ENCODE data around the gene ST3GAL2.

The ST3GAL2 gene, protein sequence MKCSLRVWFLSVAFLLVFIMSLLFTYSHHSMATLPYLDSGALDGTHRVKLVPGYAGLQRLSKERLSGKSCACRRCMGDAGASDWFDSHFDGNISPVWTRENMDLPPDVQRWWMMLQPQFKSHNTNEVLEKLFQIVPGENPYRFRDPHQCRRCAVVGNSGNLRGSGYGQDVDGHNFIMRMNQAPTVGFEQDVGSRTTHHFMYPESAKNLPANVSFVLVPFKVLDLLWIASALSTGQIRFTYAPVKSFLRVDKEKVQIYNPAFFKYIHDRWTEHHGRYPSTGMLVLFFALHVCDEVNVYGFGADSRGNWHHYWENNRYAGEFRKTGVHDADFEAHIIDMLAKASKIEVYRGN

DNA sequence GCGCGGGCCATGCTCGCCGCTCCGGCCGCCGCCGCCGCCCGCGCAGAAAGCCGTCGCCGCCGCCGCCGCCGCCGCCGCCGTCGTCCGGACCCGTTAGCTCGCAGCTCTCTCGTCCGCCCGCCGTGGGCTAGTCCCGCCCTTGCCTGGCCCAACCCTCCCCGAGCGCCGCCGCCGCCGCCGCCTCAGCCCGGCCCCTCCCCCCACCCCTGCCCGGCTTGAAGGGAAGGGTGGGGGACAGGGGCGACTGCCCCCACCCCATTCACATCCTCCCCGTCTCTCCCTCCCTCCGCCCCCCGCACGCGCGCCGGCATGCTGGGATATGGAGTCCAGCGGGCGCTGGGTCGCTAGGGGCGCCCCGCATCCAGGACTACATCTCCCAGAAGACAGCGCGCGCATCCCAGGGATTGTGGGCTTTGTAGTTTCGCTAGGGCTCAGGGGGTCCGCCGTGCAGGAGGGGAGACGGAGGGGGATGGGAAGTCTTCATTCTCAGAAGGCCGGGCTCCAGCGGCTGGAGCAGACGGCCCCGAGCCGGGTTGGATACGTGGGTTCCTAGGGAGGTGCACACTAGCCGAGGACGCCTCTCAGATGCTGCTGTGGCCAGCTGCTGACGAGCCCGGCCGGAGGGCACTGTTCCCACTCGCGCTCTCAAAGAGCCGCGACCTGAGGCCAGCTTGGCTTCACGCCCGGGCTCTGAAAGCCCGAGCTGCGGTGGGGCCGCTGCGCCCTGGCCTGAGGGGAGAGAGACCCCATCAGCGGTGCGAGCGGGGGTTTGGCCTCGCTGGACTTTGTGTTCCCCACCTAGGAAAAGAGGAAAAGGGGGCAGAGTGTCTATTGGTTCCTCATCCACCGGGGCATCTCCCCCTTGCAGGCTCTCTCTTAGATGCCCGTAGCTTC, at the start of gene ST3GAL2:
TSS of gene ST3GAL2 (minus strand) at position 132 of the 894 bp plus-strand sequence. CDS start 40,570 bp downstream, outside the sequence.
- DNase-seq: peak; percentile 75

DNA sequence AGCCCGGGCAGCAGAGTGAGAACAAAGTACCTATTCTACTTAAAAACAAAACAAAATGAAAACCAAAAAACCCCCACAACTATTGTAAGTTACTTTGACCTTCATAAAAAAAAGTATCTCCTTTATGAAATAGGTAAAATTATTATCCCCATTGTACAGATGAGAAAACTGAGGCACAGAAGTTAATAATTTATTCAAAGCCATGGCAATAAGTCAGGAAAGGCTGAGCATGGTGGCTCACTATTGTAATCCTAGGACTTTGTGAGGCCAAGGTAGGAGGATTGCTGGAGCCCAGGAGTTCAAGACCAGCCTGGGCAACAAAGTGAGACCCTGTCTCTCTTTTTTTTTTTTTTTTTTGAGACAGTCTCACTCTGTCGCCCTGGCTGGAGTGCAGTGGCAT, 46.0 kb upstream of the ST3GAL2 start:
- DNase-seq: no peak

DNA sequence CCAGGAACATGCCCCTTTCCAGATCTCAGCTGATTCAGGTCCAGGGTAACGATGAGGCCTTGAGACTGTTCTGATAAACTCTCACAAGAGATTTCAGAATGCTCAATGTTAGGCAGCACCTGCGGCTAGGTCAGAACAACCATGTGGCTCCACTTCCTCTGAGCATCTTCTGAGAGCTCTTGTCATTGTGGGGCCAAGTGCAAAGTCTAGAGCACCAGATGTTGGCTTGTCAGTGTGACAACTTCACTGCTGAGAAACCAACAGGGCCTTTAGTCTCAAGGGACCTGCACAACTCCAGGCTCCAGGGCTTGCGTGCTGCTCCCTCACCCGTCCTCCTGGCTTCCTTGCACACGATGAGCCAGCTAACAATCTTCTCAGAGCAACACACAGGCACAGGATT, 44.5 kb upstream of the ST3GAL2 start:
- DNase-seq: no peak

DNA sequence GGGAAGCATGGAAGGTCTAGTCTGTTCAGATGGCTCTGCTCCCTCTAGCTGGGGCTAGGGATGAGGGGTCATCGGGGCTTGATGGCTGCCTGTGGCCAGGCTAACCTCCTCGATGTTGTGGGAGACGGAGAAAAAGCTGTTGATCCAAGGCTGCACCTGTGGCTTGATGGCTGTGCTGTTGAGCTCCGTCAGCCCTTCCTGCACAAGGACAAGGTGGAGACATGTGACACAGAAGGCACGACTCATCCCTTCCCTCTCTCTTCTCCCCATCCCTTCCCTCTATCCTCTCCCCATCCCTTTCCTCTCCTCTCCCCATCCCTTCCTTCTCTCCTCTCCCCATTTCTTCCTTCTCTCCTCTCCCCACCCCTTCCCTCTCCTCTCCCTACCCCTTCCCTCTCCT, 43.7 kb upstream of the ST3GAL2 start:
- no peak for DNase-seq

DNA sequence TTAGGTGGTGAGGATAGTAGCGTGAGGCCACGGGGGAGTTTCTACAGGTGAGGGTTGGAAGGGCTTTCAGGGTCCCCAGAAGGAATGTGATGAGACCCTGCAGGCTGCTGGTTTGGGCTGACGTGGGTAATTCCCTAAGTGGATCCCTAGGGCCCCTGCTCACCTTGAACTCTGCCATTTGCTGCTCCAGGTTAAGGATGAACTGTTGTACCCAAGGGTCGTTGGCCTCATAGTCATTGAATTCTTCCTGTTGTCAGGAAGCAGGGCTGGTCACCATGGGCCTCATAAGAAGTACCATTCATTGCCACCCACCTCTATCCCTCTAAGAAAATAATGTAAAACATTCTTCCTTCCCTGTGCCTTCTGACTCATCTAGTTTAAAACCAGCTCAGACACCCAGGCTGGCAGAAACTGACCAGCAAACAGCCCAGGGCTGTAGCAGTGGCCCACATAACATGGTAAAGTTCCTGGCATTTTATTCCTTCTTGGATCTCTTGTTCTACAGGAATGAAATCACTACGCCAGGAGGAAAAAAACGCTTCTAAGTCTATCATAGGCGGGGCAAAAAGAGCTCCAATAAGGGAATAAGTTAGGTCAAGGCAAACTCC, 43.1 kb upstream of the ST3GAL2 start:
- DNase-seq: no peak

DNA sequence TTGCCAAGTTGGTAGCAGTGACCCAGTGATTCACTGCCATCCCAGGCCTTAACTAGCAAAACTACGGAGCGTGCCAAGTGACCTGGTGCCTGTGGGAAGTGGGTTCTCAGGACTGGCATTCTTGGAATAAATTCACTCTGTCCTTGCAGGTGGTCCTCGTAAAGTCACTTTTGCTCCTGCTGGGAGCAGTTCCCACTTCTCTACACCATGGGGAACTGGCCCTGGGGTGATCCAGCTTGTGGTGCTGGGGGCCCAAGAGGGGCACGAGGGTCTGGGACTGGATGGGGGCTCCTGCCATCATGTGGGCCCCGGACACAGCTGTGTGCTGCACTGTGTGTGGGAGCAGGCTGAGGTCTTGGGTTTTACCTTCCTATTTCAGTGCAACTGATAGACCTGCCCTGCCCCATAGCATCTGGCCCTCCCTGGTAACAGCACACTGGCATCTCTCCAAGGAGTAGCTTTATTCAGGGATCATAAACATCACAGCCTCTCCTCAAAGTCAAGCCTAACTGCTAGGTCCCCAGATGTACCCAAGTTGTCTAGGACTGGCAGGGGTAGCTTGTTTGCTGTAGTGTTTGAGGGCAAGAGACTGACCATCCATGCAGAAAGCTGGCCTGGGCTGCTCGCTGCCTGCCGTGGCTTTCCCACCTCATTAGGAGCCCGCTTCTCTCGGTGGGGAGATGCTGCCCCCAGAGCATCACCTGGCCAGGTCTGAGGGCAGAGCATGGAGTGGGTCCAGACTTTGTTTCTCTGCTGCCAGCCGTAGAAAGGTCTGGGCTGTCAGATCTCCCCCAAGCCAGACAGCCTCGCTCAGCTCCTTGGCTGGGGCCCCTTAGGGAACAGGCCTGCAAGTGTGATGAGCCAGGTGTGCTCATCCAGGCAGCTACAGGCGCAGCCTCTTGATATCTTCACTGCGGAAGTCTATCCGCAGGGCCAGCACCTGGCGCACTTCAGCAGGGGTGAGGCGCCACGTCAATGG, 41.5 kb upstream of the ST3GAL2 start:
- no peak for DNase-seq

DNA sequence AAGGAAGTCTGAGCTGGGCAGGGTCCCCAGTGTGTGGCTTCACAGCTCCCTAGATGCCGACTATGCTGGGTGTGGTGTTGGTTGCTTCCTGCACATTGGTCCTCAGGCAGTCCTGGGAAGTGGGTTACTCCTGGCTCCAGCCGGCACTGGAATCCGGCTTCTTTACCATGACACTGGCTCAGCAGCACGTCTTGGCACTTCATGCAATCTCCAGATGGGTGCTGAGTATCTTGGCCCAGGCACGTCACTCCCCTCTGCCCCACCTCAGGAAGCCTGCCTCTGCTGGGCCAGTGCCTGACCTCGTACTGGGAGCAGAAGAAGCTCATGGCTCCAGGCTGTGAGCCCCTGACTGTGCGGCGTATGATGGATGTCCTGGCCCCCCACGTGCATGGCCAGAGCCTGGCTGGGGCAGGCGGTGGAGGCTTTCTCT, 40.0 kb upstream of the ST3GAL2 start:
- DNase-seq: no peak

DNA sequence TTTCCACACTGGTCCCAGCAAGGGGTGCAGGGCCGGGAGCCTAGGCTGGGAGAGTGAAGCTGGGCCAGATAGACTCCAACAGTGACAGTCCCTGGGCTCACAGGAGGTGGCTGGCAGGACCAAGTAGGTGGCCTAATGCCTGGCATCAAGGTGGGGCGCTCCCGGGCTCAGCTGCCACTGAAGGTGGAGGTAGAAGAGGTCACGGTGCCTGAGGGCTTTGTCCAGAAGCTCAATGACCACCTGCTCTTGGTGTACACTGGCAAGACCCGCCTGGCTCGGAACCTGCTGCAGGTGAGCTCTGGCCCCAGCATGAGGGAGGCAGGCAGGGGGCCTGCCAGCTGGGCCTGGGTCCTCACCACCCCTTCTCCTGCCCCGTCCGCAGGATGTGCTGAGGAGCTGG, 39.3 kb upstream of the ST3GAL2 start:
- no peak for DNase-seq

DNA sequence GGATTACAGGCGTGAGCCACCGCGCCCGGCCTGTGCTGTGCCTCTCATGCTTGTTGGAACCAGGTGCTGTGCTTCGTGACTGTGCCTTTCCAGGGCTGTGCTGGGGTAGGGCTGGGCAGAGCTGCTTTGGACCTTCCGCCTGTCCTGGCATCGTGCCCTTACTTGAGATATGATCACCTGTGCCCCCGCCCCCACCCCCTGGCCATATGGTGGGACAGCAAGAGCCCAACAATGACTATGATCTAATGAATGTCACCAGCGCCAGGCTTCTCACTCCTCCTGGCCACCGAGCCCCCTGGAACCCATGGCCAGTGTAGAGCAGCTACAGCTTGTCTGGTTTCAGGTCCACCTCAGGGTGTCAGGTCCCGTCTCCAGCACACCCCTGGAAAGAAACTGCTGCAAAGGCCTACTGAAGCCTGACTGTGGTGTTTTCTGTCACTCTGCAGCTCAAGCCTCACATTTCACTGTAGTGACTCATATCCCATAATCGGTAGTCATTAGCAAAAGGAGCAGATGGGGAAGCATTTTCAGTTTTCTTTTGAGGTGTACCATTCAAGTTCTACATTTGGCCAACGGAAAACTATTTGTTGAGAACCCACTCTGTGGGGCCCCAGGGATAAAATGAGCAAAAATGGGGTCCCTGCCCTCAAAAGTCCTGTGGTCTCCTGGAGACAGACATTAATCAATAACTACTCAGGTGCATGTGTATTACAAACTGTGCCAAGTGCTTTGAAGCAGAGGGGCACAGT, 37.5 kb upstream of the ST3GAL2 start:
- DNase-seq: no peak

DNA sequence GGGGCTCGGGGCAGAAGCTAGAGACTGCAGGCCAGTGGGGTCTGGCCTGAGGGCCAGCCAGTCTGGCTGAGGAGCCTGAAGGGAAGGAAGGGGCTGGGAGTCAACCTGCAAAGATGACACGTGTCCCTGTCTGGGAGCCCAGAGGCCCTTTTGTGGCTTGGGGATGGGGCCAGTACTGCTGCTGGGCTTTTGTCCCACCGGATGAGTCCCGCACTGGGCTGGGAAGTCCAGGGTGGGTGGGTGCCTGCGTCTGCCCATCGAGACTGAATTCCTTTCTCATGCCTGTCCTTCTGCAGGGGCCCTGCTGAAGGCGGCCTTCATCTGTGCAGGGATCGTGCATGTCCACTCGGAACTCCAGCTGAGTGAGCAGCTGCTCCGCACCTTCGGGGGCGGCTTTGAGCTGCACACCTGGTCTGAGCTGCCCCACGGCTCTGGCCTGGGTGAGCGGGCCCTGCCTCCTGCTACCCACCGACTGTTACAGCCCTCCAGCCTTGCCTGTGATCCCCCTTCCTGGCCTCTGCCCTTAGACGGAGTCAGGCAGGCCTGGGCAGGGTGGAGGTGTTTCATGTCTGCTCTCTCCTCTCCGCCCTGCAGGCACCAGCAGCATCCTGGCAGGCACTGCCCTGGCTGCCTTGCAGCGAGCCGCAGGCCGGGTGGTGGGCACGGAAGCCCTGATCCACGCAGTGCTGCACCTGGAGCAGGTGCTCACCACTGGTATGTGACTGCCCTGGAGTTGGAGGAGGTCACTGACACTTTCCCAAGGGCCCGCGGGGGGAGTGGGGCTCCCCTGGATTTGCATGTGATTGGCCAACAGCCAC, 36.4 kb upstream of the ST3GAL2 start:
- no peak for DNase-seq

DNA sequence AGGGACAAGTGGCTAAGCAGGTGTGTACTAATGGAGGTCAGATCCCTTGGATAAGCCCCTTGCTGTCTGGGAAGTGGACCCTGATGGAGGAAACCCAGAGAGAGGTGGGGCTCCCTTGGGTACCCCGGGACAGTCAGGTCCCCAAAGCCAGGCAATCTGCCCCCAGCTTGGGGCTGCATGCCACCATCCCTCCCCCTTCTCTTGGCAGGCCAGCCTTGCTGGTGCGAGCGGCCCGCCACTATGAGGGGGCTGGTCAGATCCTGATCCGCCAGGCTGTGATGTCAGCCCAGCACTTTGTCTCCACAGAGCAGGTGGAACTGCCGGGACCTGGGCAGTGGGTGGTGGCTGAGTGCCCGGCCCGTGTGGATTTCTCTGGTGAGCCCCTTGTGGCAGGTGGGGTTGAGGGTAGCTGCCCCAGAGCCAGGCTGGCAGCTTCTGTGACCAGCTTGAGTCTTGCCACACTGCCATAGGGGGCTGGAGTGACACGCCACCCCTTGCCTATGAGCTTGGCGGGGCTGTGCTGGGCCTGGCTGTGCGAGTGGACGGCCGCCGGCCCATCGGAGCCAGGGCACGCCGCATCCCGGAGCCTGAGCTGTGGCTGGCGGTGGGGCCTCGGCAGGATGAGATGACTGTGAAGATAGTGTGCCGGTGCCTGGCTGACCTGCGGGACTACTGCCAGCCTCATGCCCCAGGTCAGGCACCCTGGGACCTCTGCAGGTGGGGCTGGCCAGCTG, 35.6 kb upstream of the ST3GAL2 start:
- no peak for DNase-seq

DNA sequence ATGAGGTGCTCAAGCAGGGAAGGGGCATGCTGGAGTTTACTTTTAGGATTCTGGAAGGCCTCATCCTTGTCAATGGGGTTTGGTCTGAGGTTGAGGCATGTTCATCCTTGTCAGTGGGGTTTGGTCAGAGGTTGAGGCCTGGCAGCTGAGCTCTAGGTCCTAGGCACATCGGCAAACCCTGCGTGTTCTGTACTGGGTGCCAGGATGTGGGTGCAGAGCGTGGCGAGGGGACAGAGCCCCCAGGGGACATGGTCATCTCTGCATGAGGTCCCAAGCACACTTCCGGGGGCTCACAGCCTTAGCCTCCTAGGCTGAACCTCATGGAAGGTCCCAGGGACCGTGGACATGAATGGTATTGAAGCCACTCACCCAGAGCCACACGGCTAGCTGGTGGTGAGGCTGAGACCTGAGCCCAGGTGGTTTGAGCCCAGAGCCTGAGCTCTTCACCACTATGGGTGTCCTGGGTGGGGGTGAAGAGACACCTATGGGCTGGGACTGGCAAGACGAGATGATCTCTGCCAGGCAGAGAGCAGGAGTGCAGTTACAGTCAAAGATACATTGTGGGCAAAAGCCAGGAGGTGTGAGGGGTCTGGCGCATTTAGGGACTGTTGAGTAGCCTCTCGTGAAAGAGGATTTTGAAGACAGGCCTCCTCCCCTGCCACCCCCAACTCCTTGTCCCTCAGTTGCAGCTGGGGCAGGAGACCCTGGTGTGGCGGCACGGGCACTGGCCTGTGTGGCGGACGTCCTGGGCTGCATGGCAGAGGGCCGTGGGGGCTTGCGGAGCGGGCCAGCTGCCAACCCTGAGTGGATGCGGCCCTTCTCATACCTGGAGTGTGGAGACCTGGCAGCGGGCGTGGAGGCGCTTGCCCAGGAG, 34.8 kb upstream of the ST3GAL2 start:
- DNase-seq: no peak

DNA sequence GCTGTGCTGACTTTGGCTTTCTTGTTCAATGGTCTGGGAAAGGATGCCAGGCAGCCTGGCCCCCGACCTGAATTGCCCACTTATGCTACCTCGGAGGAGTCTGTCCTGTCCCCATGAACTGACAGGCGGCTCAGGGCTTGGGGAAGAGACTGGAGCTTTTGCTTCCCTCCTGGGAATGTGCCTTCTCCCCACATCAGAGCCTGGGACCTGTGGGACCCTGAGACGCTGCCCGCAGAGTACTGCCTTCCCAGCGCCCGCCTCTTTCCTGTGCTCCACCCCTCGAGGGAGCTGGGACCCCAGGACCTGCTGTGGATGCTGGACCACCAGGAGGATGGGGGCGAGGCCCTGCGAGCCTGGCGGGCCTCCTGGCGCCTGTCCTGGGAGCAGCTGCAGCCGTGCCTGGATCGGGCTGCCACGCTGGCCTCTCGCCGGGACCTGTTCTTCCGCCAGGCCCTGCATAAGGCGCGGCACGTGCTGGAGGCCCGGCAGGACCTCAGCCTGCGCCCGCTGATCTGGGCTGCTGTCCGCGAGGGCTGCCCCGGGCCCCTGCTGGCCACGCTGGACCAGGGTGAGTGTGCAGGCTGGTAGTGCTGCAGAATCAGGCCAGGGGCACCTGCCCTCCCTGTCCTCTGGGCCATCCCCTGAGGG, 34.0 kb upstream of the ST3GAL2 start:
- no peak for DNase-seq

DNA sequence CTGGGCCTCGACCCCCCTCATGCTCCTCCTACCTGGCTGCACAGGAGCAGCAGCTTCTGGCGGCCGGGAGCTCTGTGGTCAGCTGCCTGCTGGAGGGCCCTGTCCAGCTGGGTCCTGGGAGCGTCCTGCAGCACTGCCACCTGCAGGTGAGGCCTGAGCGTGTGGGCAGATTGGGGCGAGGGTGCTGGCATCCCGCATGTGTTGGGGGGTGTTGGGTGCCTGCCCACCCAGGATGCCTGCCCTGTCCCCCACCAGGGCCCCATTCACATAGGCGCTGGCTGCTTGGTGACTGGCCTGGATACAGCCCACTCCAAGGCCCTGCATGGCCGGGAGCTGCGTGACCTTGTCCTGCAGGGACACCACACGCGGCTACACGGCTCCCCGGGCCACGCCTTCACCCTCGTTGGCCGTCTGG, 32.0 kb upstream of the ST3GAL2 start:
- DNase-seq: no peak

DNA sequence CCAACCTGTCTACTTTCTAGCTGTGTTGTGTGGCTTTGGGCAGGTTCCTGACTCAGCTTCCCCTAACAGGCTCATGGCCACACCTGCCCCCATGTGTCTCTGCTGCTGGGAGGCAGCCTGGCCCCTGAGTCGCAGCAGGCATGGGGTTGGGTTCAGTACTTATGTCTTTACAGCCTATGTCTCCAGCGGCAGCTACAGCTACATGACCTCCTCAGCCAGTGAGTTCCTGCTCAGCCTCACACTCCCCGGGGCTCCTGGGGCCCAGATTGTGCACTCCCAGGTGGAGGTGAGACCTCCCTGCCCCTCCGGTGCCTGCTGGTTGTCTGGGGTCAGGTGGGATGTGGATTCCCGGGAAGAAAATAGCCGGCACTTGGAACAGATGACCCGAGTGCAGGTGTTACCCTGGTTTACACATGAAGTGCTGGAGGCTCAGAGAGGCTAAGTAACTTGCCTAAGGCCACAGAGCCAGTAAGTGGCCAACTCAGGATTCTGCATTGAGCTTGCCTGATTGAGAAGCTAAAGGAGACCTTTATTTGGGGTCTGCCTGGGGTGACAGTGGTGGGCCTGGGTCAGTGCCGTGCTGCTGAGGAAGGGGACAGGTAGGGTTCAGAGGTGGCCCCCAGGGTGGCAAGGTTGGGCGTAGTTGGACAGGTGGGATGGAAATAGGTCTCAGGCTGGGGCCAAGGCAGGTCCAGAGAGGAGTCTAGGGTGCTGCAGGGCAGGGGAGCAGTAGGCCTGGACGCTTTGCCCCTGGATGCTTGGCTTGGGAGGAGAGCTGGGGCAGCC, 31.4 kb upstream of the ST3GAL2 start:
- no peak for DNase-seq

DNA sequence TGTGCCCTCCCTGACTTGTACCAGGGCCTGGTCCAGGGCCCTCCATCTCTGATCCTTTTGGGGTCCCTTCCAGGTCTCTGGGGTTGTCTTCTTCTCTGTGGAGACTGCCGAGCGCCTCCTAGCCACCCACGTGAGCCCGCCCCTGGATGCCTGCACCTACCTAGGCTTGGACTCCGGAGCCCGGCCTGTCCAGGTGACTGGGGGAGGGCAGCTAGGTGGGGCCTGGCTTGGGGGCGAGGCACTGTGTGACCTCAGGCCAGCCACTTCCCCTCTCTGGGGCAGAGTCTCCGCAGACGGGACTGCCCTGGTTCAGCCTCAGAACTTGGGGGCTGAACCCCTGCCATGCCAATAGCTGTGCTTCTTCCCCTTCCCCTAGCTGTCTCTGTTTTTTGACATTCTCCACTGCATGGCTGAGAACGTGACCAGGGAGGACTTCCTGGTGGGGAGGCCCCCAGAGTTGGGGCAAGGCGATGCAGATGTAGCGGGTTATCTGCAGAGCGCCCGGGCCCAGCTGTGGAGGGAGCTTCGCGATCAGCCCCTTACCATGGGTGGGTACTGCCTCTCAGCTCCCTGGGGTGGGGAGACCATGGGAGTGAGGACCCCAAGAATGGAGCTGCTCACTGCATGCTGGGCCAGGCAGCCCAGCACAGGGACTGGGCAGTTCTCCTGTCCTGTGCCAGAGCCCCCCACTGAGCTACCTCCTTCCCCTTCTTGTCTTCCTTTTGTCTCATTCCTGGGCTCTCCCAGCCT, 30.1 kb upstream of the ST3GAL2 start:
- DNase-seq: no peak

DNA sequence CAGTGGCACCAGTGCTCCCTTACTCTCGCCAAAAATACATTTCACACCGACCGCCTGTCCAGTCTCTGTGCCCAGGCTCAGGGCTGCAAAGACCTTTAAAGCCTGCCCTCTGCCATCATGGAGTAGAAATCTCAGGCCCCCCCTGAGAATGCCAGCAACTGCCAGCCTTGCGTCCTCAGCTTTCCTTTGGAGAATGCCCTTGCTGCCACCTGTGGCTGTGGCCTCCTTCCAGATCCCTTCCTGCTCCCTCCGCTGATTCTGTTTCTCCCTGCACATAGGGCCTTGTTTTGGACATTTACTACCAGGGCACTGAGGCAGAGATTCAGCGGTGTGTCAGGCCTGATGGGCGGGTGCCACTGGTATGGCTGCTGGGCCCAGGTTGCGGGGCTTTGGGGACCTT, 28.7 kb upstream of the ST3GAL2 start:
- DNase-seq: no peak
